HepG2 (cell line): Measurements from ENCODE around the gene TULP4. TPM values are rescaled to one million over a fixed set of nuclear protein-coding genes. Genes with fewer than 3 reads are reported as not detected.

Source experiments
- JUN ChIP-seq: sonication (generic); formaldehyde crosslinking; IDR thresholded peaks from 2 replicates; pipeline ENCODE4 v1.4.0; 2020; ENCODE audit warnings: mild to moderate bottlenecking, missing genetic modification reagents
- MATR3 ChIP-seq: sonication (generic); formaldehyde crosslinking; IDR thresholded peaks from 2 replicates; pipeline ENCODE4 v1.4.0; 2020; ENCODE audit warnings: missing genetic modification reagents
- MTF1 ChIP-seq: sonication (generic); formaldehyde crosslinking; IDR thresholded peaks from 2 replicates; pipeline ENCODE4 v1.5.0; 2020; ENCODE audit warnings: missing genetic modification reagents
- MTF2 ChIP-seq: sonication (generic); formaldehyde crosslinking; IDR thresholded peaks from 2 replicates; pipeline ENCODE4 v1.5.0; 2020; ENCODE audit warnings: missing genetic modification reagents, borderline replicate concordance
- NR3C1 ChIP-seq: sonication (generic); formaldehyde crosslinking; IDR thresholded peaks from 2 replicates; pipeline ENCODE4 v1.4.0; 2020; ENCODE audit warnings: missing genetic modification reagents
- PHF20 ChIP-seq: sonication (generic); formaldehyde crosslinking; IDR thresholded peaks from 2 replicates; pipeline ENCODE4 v1.5.0; 2020; ENCODE audit warnings: mild to moderate bottlenecking, missing genetic modification reagents
- SNAPC2 ChIP-seq: sonication (generic); formaldehyde crosslinking; IDR thresholded peaks from 2 replicates; pipeline ENCODE4 v1.8.1; 2022; ENCODE audit warnings: mild to moderate bottlenecking, missing genetic modification reagents
- U2AF2 ChIP-seq: fragments of 200-400 bp; formaldehyde crosslinking; IDR thresholded peaks from 2 replicates; pipeline ENCODE4 v1.6.1; 2017; ENCODE audit warnings: low read depth, mild to moderate bottlenecking, low read length
- ZNF567 ChIP-seq: sonication (generic); formaldehyde crosslinking; IDR thresholded peaks from 2 replicates; pipeline ENCODE4 v1.8.1; 2023; ENCODE audit warnings: mild to moderate bottlenecking, missing genetic modification reagents, borderline replicate concordance
- ZNF709 ChIP-seq: sonication (generic); formaldehyde crosslinking; IDR thresholded peaks from 2 replicates; pipeline ENCODE4 v1.5.0; 2020; ENCODE audit warnings: mild to moderate bottlenecking, missing genetic modification reagents
- polyA plus RNA-seq, 8 experiments: library from polyadenylated mRNA; depleted of rRNA in 3 of 8; stranded (reverse) in 7 of 8; unstranded in 1 of 8; fragments of >200 nt; fragmentation: Illumina TruSeq in 4 of 8; extraction: Trizol in 4 of 8; gene quantifications; 2 replicates each; pipeline versions ENCODE4 v1.2.1 to v1.2.3, GENCODE V29; 2011 to 2016; ENCODE audit warnings: low read depth in 4 of 8, missing spikeins in 1 of 8, mixed read lengths in 1 of 8; ENCODE audit not compliant: insufficient read depth in 1 of 8
- total RNA-seq, 5 experiments: library from RNA; depleted of rRNA; stranded (reverse); fragments of >200 nt; fragmentation: Illumina TruSeq; extraction: Trizol; gene quantifications; 2 replicates each; pipeline ENCODE4 v1.2.3, GENCODE V29; 2016; ENCODE audit warnings: low read depth in 1 of 5
- TF ChIP-seq, protein P1 (sequence below): sonication (generic); formaldehyde crosslinking; IDR thresholded peaks from 2 replicates; pipeline ENCODE4; 2020; ENCODE audit warnings: missing genetic modification reagents, mild to moderate bottlenecking, borderline replicate concordance
- TF ChIP-seq, protein P2 (sequence below): sonication (generic); formaldehyde crosslinking; IDR thresholded peaks from 2 replicates; pipeline ENCODE4 v1.4.0; 2020; ENCODE audit warnings: missing genetic modification reagents, borderline replicate concordance
- TF ChIP-seq, protein P3 (sequence below): sonication (generic); formaldehyde crosslinking; IDR thresholded peaks from 2 replicates; pipeline ENCODE4 v1.5.0; 2020; ENCODE audit warnings: mild to moderate bottlenecking, missing genetic modification reagents
- TF ChIP-seq, protein P4 (sequence below): sonication (generic); formaldehyde crosslinking; IDR thresholded peaks from 2 replicates; pipeline ENCODE4 v1.4.0; 2020; ENCODE audit warnings: missing genetic modification reagents, mild to moderate bottlenecking, borderline replicate concordance
- TF ChIP-seq, protein P5 (sequence below): sonication (generic); formaldehyde crosslinking; IDR thresholded peaks from 2 replicates; pipeline ENCODE4 v1.8.1; 2023; ENCODE audit warnings: missing genetic modification reagents, inconsistent platforms, borderline replicate concordance

Gene TULP4
- total and polyA plus RNA-seq, 2 of the 13 experiments (the other 11 are each of a cell fraction or from before 2014, with no cell fraction given) = 21.1 to 122 TPM

DNA sequence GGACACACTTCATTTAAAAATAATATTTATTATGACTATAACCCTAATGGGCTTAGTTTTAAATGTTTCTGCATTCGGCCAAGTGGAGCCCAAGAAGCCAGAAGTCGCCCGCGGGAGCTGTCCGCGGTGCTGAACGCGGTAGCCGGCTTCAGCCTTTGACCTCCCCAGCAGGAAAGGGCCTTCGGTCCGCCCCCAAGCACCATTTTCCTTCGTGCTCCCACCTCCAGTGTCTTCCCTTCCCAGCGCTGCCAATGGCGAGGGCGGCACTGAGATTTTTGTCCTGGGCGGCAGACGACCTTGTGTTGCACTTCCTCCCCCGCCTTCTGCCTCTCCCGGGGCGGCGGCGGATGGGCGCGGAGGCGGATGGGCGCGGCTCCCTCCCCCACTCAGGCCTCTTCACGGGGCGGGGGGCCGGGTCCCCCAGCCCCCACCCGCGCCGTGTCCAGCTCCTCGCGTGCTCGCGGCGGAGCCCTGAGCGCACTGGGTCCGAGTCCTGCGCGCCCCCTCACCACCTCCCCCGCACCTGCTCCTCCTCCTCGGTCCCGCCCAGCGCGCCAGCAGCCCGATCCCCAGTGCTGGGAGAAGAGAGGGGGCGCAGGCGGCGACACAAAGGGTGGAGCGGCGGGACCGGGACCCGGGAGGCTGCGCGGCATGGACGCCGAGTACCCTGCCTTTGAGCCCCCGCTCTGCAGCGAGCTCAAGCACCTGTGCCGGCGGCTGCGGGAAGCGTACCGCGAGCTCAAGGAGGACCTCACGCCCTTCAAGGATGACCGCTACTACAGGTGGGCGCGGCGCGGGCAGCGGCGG, 224.0 kb downstream of the TULP4 start (continued):
- TF ChIP-seq, protein P1, sequence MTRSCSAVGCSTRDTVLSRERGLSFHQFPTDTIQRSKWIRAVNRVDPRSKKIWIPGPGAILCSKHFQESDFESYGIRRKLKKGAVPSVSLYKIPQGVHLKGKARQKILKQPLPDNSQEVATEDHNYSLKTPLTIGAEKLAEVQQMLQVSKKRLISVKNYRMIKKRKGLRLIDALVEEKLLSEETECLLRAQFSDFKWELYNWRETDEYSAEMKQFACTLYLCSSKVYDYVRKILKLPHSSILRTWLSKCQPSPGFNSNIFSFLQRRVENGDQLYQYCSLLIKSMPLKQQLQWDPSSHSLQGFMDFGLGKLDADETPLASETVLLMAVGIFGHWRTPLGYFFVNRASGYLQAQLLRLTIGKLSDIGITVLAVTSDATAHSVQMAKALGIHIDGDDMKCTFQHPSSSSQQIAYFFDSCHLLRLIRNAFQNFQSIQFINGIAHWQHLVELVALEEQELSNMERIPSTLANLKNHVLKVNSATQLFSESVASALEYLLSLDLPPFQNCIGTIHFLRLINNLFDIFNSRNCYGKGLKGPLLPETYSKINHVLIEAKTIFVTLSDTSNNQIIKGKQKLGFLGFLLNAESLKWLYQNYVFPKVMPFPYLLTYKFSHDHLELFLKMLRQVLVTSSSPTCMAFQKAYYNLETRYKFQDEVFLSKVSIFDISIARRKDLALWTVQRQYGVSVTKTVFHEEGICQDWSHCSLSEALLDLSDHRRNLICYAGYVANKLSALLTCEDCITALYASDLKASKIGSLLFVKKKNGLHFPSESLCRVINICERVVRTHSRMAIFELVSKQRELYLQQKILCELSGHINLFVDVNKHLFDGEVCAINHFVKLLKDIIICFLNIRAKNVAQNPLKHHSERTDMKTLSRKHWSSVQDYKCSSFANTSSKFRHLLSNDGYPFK (CRISPR knock-in tag) = peak; percentile 71; the same call in 1 of the 2 replicates
- TF ChIP-seq, protein P2, sequence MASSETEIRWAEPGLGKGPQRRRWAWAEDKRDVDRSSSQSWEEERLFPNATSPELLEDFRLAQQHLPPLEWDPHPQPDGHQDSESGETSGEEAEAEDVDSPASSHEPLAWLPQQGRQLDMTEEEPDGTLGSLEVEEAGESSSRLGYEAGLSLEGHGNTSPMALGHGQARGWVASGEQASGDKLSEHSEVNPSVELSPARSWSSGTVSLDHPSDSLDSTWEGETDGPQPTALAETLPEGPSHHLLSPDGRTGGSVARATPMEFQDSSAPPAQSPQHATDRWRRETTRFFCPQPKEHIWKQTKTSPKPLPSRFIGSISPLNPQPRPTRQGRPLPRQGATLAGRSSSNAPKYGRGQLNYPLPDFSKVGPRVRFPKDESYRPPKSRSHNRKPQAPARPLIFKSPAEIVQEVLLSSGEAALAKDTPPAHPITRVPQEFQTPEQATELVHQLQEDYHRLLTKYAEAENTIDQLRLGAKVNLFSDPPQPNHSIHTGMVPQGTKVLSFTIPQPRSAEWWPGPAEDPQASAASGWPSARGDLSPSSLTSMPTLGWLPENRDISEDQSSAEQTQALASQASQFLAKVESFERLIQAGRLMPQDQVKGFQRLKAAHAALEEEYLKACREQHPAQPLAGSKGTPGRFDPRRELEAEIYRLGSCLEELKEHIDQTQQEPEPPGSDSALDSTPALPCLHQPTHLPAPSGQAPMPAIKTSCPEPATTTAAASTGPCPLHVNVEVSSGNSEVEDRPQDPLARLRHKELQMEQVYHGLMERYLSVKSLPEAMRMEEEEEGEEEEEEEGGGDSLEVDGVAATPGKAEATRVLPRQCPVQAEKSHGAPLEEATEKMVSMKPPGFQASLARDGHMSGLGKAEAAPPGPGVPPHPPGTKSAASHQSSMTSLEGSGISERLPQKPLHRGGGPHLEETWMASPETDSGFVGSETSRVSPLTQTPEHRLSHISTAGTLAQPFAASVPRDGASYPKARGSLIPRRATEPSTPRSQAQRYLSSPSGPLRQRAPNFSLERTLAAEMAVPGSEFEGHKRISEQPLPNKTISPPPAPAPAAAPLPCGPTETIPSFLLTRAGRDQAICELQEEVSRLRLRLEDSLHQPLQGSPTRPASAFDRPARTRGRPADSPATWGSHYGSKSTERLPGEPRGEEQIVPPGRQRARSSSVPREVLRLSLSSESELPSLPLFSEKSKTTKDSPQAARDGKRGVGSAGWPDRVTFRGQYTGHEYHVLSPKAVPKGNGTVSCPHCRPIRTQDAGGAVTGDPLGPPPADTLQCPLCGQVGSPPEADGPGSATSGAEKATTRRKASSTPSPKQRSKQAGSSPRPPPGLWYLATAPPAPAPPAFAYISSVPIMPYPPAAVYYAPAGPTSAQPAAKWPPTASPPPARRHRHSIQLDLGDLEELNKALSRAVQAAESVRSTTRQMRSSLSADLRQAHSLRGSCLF (CRISPR knock-in tag) = peak; percentile 98
- TF ChIP-seq ZNF567 (CRISPR knock-in tag) (no peak), MTF2 (CRISPR knock-in tag) (no peak), U2AF2 (no peak), SNAPC2 (CRISPR knock-in tag) (peak; percentile 96), MATR3 (CRISPR knock-in tag) (no peak), NR3C1 (CRISPR knock-in tag) (no peak), JUN (CRISPR knock-in tag) (no peak), MTF1 (CRISPR knock-in tag) (peak; percentile 96), PHF20 (CRISPR knock-in tag) (peak; percentile 69), ZNF709 (peak; percentile 97)
- TF ChIP-seq, protein P3, sequence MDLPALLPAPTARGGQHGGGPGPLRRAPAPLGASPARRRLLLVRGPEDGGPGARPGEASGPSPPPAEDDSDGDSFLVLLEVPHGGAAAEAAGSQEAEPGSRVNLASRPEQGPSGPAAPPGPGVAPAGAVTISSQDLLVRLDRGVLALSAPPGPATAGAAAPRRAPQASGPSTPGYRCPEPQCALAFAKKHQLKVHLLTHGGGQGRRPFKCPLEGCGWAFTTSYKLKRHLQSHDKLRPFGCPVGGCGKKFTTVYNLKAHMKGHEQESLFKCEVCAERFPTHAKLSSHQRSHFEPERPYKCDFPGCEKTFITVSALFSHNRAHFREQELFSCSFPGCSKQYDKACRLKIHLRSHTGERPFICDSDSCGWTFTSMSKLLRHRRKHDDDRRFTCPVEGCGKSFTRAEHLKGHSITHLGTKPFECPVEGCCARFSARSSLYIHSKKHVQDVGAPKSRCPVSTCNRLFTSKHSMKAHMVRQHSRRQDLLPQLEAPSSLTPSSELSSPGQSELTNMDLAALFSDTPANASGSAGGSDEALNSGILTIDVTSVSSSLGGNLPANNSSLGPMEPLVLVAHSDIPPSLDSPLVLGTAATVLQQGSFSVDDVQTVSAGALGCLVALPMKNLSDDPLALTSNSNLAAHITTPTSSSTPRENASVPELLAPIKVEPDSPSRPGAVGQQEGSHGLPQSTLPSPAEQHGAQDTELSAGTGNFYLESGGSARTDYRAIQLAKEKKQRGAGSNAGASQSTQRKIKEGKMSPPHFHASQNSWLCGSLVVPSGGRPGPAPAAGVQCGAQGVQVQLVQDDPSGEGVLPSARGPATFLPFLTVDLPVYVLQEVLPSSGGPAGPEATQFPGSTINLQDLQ (CRISPR knock-in tag) = peak; percentile 97
- TF ChIP-seq, protein P4, sequence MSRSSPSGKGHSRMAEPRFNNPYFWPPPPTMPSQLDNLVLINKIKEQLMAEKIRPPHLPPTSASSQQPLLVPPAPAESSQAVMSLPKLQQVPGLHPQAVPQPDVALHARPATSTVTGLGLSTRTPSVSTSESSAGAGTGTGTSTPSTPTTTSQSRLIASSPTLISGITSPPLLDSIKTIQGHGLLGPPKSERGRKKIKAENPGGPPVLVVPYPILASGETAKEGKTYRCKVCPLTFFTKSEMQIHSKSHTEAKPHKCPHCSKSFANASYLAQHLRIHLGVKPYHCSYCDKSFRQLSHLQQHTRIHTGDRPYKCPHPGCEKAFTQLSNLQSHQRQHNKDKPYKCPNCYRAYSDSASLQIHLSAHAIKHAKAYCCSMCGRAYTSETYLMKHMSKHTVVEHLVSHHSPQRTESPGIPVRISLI (CRISPR knock-in tag) = no peak
- TF ChIP-seq, protein P5, sequence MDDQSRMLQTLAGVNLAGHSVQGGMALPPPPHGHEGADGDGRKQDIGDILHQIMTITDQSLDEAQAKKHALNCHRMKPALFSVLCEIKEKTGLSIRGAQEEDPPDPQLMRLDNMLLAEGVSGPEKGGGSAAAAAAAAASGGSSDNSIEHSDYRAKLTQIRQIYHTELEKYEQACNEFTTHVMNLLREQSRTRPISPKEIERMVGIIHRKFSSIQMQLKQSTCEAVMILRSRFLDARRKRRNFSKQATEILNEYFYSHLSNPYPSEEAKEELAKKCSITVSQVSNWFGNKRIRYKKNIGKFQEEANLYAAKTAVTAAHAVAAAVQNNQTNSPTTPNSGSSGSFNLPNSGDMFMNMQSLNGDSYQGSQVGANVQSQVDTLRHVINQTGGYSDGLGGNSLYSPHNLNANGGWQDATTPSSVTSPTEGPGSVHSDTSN (CRISPR knock-in tag) = peak; percentile 92; the same call in 1 of the 2 replicates
